ENCODE data around the gene GATA1.
"Not testable (repeated sequence)": the region's sequence is repeated elsewhere in the genome, so short reads cannot be mapped to it uniquely, and the experiment has no call there.

GATA1 gene

GRCh38 chrX:48816014-48816810 lies 29.8 kb downstream of the GATA1 start:
- no peak for DNase-seq

- no peak for DNase-seq
These were observed 31.7 kb downstream of the GATA1 start for GRCh38 chrX:48818098-48818497.

DNA sequence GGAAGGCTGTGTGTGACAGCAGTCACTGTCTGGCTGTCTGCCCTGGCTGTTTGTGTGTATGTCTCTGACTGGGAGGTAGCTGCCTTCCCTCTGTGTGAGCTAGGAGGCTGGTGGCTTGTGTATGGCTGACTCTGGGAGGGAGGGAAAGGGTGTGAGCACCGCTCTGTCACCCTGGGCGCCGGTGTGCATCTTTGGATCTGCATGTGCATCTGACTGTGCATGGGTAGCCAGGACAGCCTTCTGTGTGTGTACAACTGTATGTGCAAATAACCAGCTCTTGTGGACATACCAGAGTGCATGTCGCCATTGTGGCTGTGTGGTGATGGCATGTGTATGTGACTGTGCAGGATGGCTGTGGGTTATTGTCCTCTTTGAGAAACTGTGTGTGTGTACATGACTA lies 32.5 kb downstream of the GATA1 start:
- no peak for DNase-seq

- DNase-seq, result not testable (repeated sequence)
These were observed 33.0 kb downstream of the GATA1 start for GRCh38 chrX:48819394-48819793.

- DNase-seq, result no peak
These were observed 36.7 kb downstream of the GATA1 start for GRCh38 chrX:48823053-48823452.

GRCh38 chrX:48824066-48824465 lies 37.7 kb downstream of the GATA1 start:
- no peak for DNase-seq

GRCh38 chrX:48826135-48826875 lies 39.9 kb downstream of the GATA1 start, which contains the start of gene ERAS:
Gene ERAS, plus strand, starts transcription at chrX:48826513. Its CDS starts 2,611 bp downstream, at chrX:48829124.
- no peak for DNase-seq

GRCh38 chrX:48826876-48827653 lies 40.7 kb downstream of the GATA1 start:
- no peak for DNase-seq

DNA sequence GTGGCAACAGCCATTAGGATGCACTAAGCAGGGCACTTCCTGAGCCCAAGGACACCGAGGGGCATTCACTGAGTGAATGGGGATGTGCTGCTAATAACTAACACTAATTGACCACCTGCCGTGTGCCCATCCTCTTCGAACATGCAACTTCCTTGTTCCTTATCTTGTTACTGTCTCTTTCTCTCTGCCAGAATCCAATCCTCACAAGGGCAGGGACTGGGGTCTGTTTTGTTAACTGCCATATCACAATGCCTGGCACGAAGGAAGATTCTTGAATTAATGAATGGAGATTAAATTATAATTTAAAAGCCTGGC lies 41.2 kb downstream of the GATA1 start:
- DNase-seq, result no peak

DNA sequence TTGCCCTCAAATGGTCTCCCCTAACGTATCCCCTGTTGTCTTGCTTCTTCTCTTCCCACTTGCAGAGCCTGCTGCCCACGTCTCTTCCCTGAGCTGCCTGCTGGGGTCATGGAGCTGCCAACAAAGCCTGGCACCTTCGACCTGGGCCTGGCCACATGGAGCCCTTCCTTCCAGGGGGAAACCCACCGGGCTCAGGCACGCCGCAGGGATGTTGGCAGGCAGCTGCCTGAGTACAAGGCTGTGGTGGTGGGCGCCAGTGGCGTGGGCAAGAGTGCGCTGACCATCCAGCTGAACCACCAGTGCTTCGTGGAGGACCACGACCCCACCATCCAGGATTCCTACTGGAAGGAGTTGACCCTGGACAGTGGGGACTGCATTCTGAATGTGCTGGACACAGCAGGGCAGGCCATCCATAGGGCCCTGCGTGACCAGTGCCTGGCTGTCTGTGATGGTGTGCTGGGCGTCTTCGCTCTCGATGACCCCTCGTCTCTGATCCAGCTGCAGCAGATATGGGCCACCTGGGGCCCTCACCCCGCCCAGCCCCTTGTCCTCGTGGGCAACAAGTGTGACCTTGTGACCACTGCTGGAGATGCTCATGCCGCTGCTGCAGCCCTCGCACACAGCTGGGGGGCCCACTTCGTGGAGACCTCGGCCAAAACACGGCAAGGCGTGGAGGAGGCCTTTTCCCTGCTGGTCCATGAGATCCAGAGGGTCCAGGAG lies 42.8 kb downstream of the GATA1 start:
- DNase-seq, result no peak

GRCh38 chrX:48831136-48831908 lies 44.9 kb downstream of the GATA1 start:
- no peak for DNase-seq

- DNase-seq, result no peak
These were observed 45.5 kb downstream of the GATA1 start for GRCh38 chrX:48831909-48832291.

DNA sequence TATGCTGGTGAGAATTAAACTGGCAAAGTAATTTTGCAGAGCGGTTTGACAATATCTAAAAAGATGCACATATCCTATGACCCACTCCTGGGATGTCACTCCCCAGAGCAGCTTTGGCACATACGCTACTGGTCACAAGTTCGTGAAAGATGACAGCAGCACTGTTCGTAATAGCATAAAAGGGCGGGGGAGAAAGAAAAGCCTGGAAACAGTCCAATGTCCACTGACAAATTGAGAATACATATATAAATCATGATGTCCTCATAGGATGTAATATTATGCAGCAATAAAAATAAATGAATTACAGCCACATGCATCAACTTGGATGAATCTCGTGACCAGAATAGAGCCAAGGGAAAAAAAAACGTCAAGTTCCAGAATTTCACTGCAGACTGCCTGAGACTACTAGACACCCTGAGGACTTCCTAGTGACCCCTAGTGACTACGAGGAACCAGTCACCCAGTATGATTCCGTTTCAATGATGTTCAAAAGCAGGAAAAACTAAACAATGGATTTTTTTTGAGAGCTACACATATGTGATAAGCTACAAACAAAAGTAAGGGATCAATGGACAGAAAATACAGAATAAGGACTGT lies 47.2 kb downstream of the GATA1 start:
- DNase-seq, result no peak

DNA sequence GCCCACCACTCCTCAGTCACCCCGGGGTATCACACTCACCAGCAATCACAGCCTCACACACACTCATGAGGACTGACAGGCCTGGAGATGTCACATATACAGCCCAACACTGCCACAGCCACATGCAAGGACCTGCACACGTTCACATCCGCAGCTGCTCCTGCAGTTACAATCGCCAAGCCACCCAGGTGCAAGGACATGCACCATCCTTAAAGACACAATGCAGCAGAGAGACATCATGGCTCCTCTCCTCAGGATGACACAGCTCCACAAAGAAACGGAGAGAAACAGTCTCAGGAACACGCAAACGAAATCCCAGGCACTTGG lies 48.0 kb downstream of the GATA1 start:
- DNase-seq, result no peak

GRCh38 chrX:48835524-48836329 lies 49.3 kb downstream of the GATA1 start, which contains the start of gene PCSK1N:
Gene PCSK1N, minus strand, starts transcription at chrX:48835610. Its CDS starts 78 bp downstream, at chrX:48835532.
- no peak for DNase-seq

GRCh38 chrX:48839686-48840085 lies 53.3 kb downstream of the GATA1 start:
- DNase-seq, result no peak

Measured in left hindlimb (tissue), 1 donor.